IPS-15b (cell line): Measurements from ENCODE around the gene FBXL22.

Experiments used
- H3K27me3 ChIP-seq: one replicate; pipeline ENCODE4 v1.6.1; 2013; ENCODE audit warnings: low read length; ENCODE audit not compliant: control insufficient read depth, insufficient read depth
- H3K36me3 ChIP-seq: one replicate; pipeline ENCODE4 v1.6.1; 2013; ENCODE audit warnings: low read length; ENCODE audit not compliant: control insufficient read depth, insufficient read depth
- H3K4me1 ChIP-seq: one replicate; pipeline ENCODE4 v1.6.1; 2013; ENCODE audit warnings: mild to moderate bottlenecking, low read length; ENCODE audit not compliant: control insufficient read depth, insufficient read depth
- H3K4me3 ChIP-seq: one replicate; pipeline ENCODE4 v1.5.1; 2013; ENCODE audit warnings: low read depth, low read length
- H3K9ac ChIP-seq: one replicate; pipeline ENCODE4 v1.6.1; 2013; ENCODE audit warnings: low read depth, mild to moderate bottlenecking, low read length
- H3K9me3 ChIP-seq: one replicate; pipeline ENCODE4 v1.6.1; 2013; ENCODE audit warnings: mild to moderate bottlenecking, low read length; ENCODE audit not compliant: control insufficient read depth, insufficient read depth

FBXL22 gene

GRCh38 chr15:63597038-63597790 lies at the start of gene FBXL22:
FBXL22 (plus strand) TSS chr15:63597387; CDS start chr15:63597393, 6 bp downstream.
- Histone ChIP-seq H3K36me3 (peaks cover 2% of the 10 kb centered on the region), H3K4me1 (peaks cover 5% of the 10 kb centered on the region), H3K9me3 (no peaks in the 10 kb centered on the region), H3K9ac (no peak within 1 kb of the TSS), H3K27me3 (peaks cover 19% of the 10 kb centered on the region), H3K4me3 (no peak within 1 kb of the TSS)

GRCh38 chr15:63551400-63551799 lies 45.8 kb upstream of the FBXL22 start:
- Histone ChIP-seq H3K4me3 (no peak overlapping the region), H3K9ac (no peak overlapping the region), H3K27me3 (no peaks in the 10 kb centered on the region), H3K9me3 (no peaks in the 10 kb centered on the region), H3K36me3 (no peaks in the 10 kb centered on the region), H3K4me1 (peaks cover 10% of the 10 kb centered on the region)

- Histone ChIP-seq H3K27me3 (no peaks in the 10 kb centered on the region), H3K36me3 (no peaks in the 10 kb centered on the region), H3K4me3 (peak overlapping the region; percentile 3), H3K4me1 (peaks cover 10% of the 10 kb centered on the region), H3K9me3 (no peaks in the 10 kb centered on the region), H3K9ac (no peak overlapping the region)
Measured at GRCh38 chr15:63553388-63553791, 43.8 kb upstream of the FBXL22 start.

- Histone ChIP-seq H3K36me3 (no peaks in the 10 kb centered on the region), H3K4me3 (no peak overlapping the region), H3K27me3 (no peaks in the 10 kb centered on the region), H3K9ac (no peak overlapping the region), H3K4me1 (peaks cover 13% of the 10 kb centered on the region), H3K9me3 (no peaks in the 10 kb centered on the region)
Measured at GRCh38 chr15:63554337-63554927, 42.8 kb upstream of the FBXL22 start.

GRCh38 chr15:63555507-63555906 lies 41.7 kb upstream of the FBXL22 start:
- Histone ChIP-seq H3K9me3 (no peaks in the 10 kb centered on the region), H3K36me3 (no peaks in the 10 kb centered on the region)

GRCh38 chr15:63556246-63556645 lies 40.9 kb upstream of the FBXL22 start:
- H3K27me3 ChIP-seq, result no peaks in the 10 kb centered on the region
- H3K36me3 ChIP-seq, result no peaks in the 10 kb centered on the region
- no peak overlapping the region for H3K9ac ChIP-seq
- no peak overlapping the region for H3K4me3 ChIP-seq
- no peaks in the 10 kb centered on the region for H3K9me3 ChIP-seq
- H3K4me1 ChIP-seq, result peaks cover 23% of the 10 kb centered on the region

More at GRCh38 chr15:63555507-63555906, 41.7 kb upstream of the FBXL22 start:
- Histone ChIP-seq H3K4me3 (no peak overlapping the region), H3K9ac (no peak overlapping the region), H3K27me3 (no peaks in the 10 kb centered on the region), H3K4me1 (peaks cover 18% of the 10 kb centered on the region)

GRCh38 chr15:63556736-63557135 lies 40.5 kb upstream of the FBXL22 start:
- H3K36me3 ChIP-seq, result no peaks in the 10 kb centered on the region
- H3K9ac ChIP-seq, result no peak overlapping the region
- peaks cover 23% of the 10 kb centered on the region for H3K4me1 ChIP-seq
- no peak overlapping the region for H3K4me3 ChIP-seq
- no peaks in the 10 kb centered on the region for H3K27me3 ChIP-seq
- no peaks in the 10 kb centered on the region for H3K9me3 ChIP-seq

- H3K36me3 ChIP-seq, result no peaks in the 10 kb centered on the region
- peaks cover 14% of the 10 kb centered on the region for H3K4me1 ChIP-seq
- no peaks in the 10 kb centered on the region for H3K9me3 ChIP-seq
- H3K4me3 ChIP-seq, result no peak overlapping the region
- no peaks in the 10 kb centered on the region for H3K27me3 ChIP-seq
- no peak overlapping the region for H3K9ac ChIP-seq
Measured at GRCh38 chr15:63559753-63560152, 37.4 kb upstream of the FBXL22 start.

- H3K4me3 ChIP-seq, result no peak overlapping the region
- no peaks in the 10 kb centered on the region for H3K27me3 ChIP-seq
- no peak overlapping the region for H3K9ac ChIP-seq
- no peaks in the 10 kb centered on the region for H3K9me3 ChIP-seq
- H3K4me1 ChIP-seq, result peaks cover 14% of the 10 kb centered on the region
- no peaks in the 10 kb centered on the region for H3K36me3 ChIP-seq
Measured at GRCh38 chr15:63560741-63561448, 36.3 kb upstream of the FBXL22 start.

- Histone ChIP-seq H3K36me3 (no peaks in the 10 kb centered on the region), H3K9ac (no peak overlapping the region)
Measured at GRCh38 chr15:63564093-63564492, 33.1 kb upstream of the FBXL22 start.

GRCh38 chr15:63565536-63566186 lies 31.5 kb upstream of the FBXL22 start:
- Histone ChIP-seq H3K4me1 (peaks cover 4% of the 10 kb centered on the region), H3K27me3 (no peaks in the 10 kb centered on the region), H3K9me3 (no peaks in the 10 kb centered on the region), H3K36me3 (no peaks in the 10 kb centered on the region), H3K9ac (no peak overlapping the region), H3K4me3 (no peak overlapping the region)

More at GRCh38 chr15:63564093-63564492, 33.1 kb upstream of the FBXL22 start:
- Histone ChIP-seq H3K4me3 (no peak overlapping the region), H3K9me3 (no peaks in the 10 kb centered on the region), H3K4me1 (peaks cover 14% of the 10 kb centered on the region), H3K27me3 (no peaks in the 10 kb centered on the region)
